ENCODE data around the gene TMEM213.
"Not testable (repeated sequence)": the region's sequence is repeated elsewhere in the genome, so short reads cannot be mapped to it uniquely, and the experiment has no call there.

DNA sequence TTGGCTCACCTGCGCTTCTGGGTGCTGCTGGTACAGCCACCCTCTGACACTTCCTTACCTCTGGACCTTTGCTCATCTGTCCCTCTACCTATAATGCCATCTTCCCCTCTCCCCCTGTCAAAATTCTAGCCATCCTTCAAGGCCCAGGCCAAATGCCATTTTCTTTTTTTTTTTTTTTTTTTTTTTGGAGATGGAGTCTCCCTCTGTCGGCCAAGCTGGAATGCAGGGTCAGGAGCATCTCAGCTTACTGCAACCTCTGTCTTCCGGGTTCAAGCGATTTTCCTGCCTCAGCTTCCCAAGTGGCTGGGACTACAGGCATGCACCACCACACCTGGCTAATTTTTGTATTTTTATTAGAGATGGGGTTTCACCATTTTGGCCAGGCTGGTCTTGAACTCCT lies 748 bp upstream of the TMEM213 start:
- TF ChIP-seq EZH2 (IDR thresholded peaks at IDR 0.05; ENCODE audit: borderline replicate concordance, low read length), result not testable (repeated sequence)
- peak in 1 of 2 donors; percentile 11 for TF ChIP-seq CTCF (conservative IDR thresholded peaks at IDR 0.05 in 1 of 2, IDR thresholded peaks at IDR 0.05 in 1 of 2; ENCODE audit: extremely low read depth in 1 of 2, insufficient read depth in 1 of 2, low read depth in 1 of 2, low read length in 2 of 2)
